Measurements from ENCODE around the gene ATF7. TPM values are rescaled to one million over a fixed set of nuclear protein-coding genes. Genes with fewer than 3 reads are reported as not detected.

Gene ATF7
- total and polyA plus RNA-seq, 9 of the 15 experiments (the other 6 are each of a cell fraction or from before 2014, with no cell fraction given), result 10.6 to 30.4 (median 20.7) TPM

DNA sequence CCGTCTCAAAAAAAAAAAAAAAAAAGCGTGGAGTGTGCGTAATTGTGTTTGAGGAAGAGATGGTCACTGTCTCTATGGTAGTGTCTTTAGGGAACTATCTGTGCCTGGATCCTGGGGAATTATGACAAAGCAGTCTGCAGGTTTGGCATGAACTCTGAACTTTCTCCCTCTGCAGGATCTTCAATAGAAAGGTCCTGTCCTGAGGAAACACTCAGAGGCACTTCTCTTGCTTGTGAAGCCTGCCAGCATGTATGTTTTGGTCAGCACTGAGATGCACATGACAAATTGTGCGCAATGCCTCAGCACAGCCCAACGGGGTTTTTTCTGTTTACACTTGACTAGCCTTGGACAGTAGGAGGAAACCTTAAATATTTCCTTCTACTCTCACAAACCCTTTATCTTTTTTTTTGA, 46.6 kb downstream of the ATF7 start:
- ChIA-PET POLR2A (interaction anchor here (1.3 to 1.5 kb wide), 2 partner anchors 16 to 21 kb away, joined by 3 to 4 read pairs; no protein-coding TSS in a partner anchor), CTCF (ENCODE audit: low intra/inter-chr PET ratio) (no interaction called here)
- no peak overlapping the region for H3K4me2 ChIP-seq (ENCODE audit: insufficient read depth, low read length)
- intact Hi-C loops (cut with micrococcal nuclease) (no loop called here), in situ Hi-C loops (cut with MboI) (no loop called here)
- 73% methylated on average over 3 of the region's 5 CpGs for WGBS (ENCODE audit: insufficient coverage, low coverage, missing lambda C conversion rate)
- no TSS peak for BruUV-seq (replicated peaks)
- H3K4me3 ChIP-seq, result no peak overlapping the region
- no peaks in the 10 kb centered on the region for H3K27me3 ChIP-seq (ENCODE audit: control insufficient read depth in 2 of 2, insufficient read depth in 2 of 2, low read length in 2 of 2)
- no peak for TF ChIP-seq POLR2H (tag; IDR thresholded peaks at IDR 0.05; ENCODE audit: low read depth)
- no peak for TF ChIP-seq POLR2AphosphoS2 (IDR thresholded peaks at IDR 0.05; ENCODE audit: low read length)
- TF ChIP-seq SNIP1 (IDR thresholded peaks at IDR 0.05; ENCODE audit: low read depth), result no peak
- TF ChIP-seq, protein P1, sequence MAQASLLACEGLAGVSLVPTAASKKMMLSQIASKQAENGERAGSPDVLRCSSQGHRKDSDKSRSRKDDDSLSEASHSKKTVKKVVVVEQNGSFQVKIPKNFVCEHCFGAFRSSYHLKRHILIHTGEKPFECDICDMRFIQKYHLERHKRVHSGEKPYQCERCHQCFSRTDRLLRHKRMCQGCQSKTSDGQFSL (CRISPR knock-in tag; IDR thresholded peaks at IDR 0.05), result no peak
- TF ChIP-seq, protein P1 (tag; IDR thresholded peaks at IDR 0.05), result no peak
- no peak for TF ChIP-seq NUFIP1 (IDR thresholded peaks at IDR 0.05; ENCODE audit: partially characterized antibody)
- TF ChIP-seq SETDB1 (IDR thresholded peaks at IDR 0.05; ENCODE audit: low read length), result no peak
- no peak for TF ChIP-seq ZBED1 (IDR thresholded peaks at IDR 0.05)
- TF ChIP-seq DIDO1 (tag; IDR thresholded peaks at IDR 0.05; ENCODE audit: low read depth), result no peak
- TF ChIP-seq, protein P2, sequence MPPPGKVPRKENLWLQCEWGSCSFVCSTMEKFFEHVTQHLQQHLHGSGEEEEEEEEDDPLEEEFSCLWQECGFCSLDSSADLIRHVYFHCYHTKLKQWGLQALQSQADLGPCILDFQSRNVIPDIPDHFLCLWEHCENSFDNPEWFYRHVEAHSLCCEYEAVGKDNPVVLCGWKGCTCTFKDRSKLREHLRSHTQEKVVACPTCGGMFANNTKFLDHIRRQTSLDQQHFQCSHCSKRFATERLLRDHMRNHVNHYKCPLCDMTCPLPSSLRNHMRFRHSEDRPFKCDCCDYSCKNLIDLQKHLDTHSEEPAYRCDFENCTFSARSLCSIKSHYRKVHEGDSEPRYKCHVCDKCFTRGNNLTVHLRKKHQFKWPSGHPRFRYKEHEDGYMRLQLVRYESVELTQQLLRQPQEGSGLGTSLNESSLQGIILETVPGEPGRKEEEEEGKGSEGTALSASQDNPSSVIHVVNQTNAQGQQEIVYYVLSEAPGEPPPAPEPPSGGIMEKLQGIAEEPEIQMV (tag; conservative IDR thresholded peaks at IDR 0.05; ENCODE audit: low read depth), result no peak
- no peak for TF ChIP-seq STAT5A (IDR thresholded peaks at IDR 0.05; ENCODE audit: borderline replicate concordance, low read length)
- TF ChIP-seq PHF20 (IDR thresholded peaks at IDR 0.05; ENCODE audit: partially characterized antibody), result no peak
- no peak for TF ChIP-seq MYC (IDR thresholded peaks at IDR 0.05; ENCODE audit: low read depth, low read length)
- TF ChIP-seq MYC (CRISPR knock-in tag; IDR thresholded peaks at IDR 0.05; ENCODE audit: borderline replicate concordance, low read depth), result no peak
- TF ChIP-seq, protein P3, sequence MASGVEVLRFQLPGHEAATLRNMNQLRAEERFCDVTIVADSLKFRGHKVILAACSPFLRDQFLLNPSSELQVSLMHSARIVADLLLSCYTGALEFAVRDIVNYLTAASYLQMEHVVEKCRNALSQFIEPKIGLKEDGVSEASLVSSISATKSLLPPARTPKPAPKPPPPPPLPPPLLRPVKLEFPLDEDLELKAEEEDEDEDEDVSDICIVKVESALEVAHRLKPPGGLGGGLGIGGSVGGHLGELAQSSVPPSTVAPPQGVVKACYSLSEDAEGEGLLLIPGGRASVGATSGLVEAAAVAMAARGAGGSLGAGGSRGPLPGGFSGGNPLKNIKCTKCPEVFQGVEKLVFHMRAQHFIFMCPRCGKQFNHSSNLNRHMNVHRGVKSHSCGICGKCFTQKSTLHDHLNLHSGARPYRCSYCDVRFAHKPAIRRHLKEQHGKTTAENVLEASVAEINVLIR (CRISPR knock-in tag; IDR thresholded peaks at IDR 0.05), result no peak
- no peak for TF ChIP-seq ZNF197 (CRISPR knock-in tag; IDR thresholded peaks at IDR 0.05; ENCODE audit: low read depth)
- no peak for TF ChIP-seq PHF8 (IDR thresholded peaks at IDR 0.05; ENCODE audit: borderline replicate concordance, low read length)
- no peak for TF ChIP-seq SAFB (IDR thresholded peaks at IDR 0.05; ENCODE audit: borderline replicate concordance, low read depth, low read length)
- TF ChIP-seq BDP1 (IDR thresholded peaks at IDR 0.05; ENCODE audit: insufficient read depth, insufficient read length), result no peak
- no peak for TF ChIP-seq SAP30 (IDR thresholded peaks at IDR 0.05; ENCODE audit: borderline replicate concordance, insufficient read depth, low read depth, low read length, poor library complexity, severe bottlenecking)
- TF ChIP-seq GTF2E2 (tag; IDR thresholded peaks at IDR 0.05), result no peak
- no peak for TF ChIP-seq GATAD2A (IDR thresholded peaks at IDR 0.05)
- H3K27ac ChIP-seq (ENCODE audit: extremely low read depth, low read depth, low read length), result no peak overlapping the region
- no peak; the same call in 2 of the 3 replicates for ATAC-seq
- no peak overlapping the region for H3K9ac ChIP-seq (ENCODE audit: insufficient read depth in 1 of 2, low read depth in 2 of 2, low read length in 2 of 2)
- H3K79me2 ChIP-seq (ENCODE audit: control insufficient read depth, insufficient read depth, low read length), result no peaks in the 10 kb centered on the region; the same call in 2 of the 3 replicates
- no peak for DNase-seq (ENCODE audit: extremely low read depth in 1 of 4, low spot score in 3 of 4)
- no peaks in the 10 kb centered on the region for H3K9me1 ChIP-seq (ENCODE audit: control insufficient read depth, insufficient read depth, low read length)
- H3K36me3 ChIP-seq (ENCODE audit: control insufficient read depth, insufficient read depth, low read length), result peaks cover 9% of the 10 kb centered on the region; the same call in 2 of the 3 replicates
- H3K4me1 ChIP-seq (replicated peaks in 1 of 2; ENCODE audit: control insufficient read depth in 2 of 2, insufficient read depth in 2 of 2, low read length in 2 of 2), result peaks cover 2 to 6% of the 10 kb centered on the region in 2 experiments; a peak in 2 of 5 replicates
- FAIRE-seq, result peak; percentile 26
- no peaks in the 10 kb centered on the region for H4K20me1 ChIP-seq (replicated peaks; ENCODE audit: control insufficient read depth, insufficient read depth, low read length)
- H3K9me3 ChIP-seq (replicated peaks; ENCODE audit: control insufficient read depth, insufficient read depth, low read depth, low read length), result no peaks in the 10 kb centered on the region
- no peak overlapping the region for H2AFZ ChIP-seq (ENCODE audit: low read depth, low read length)

Measured in K562 (cell line).